ENCODE measurements around the gene ARHGEF26.

DNA sequence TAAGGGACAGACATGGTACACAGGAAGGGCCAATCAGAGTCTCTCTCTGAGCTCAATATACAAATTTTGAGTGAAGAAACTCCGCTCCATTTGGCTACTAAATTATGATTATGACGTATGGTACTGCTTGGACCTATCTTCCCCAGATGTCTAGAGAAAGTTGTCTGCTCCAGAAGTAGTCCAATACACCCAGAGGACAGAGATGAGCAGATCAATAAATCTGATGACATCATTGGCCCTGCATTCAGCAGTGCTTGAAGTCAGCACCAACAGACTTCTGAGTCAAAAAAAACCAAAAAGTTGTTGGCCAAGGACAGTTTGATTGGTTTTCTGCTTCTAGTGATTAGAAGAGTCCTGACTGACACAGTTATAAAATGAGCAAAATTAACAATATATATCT lies 19.9 kb upstream of the ARHGEF26 start:
- no peak for TF ChIP-seq EZH2phosphoT487 (IDR thresholded peaks at IDR 0.05; ENCODE audit: insufficient read depth, low read depth)
- no peak for TF ChIP-seq EZH2 (IDR thresholded peaks at IDR 0.05; ENCODE audit: insufficient read depth, poor library complexity, severe bottlenecking)

Data from GM23248 (cell line).